Aorta (tissue), 5 donors: ENCODE results near the gene DMRT2. TPM values are rescaled to one million over a fixed set of nuclear protein-coding genes. Genes with fewer than 3 reads are reported as not detected.
A peak's percentile ranks its signal among the peaks of the same experiment; 100 is the strongest.

Experiments used
- ATAC-seq: fragments of 200-7000 bp; cut with Tn5 transposase; one replicate; pipeline ENCODE4 v1.9.1; 2022; ENCODE audit warnings: moderate library complexity; ENCODE audit not compliant: low FRiP score
- DNase-seq, 2 donors: peaks; one replicate each; pipeline ENCODE4 v3.0.0-alpha.2; 2020
- H3K27ac ChIP-seq, 2 donors: one replicate each; pipeline ENCODE4 v1.5.1; 2013; ENCODE audit warnings: low read length in 2 of 2, mild to moderate bottlenecking in 2 of 2, moderate library complexity in 2 of 2, control low read depth in 1 of 2, inconsistent platforms in 1 of 2, low read depth in 1 of 2
- H3K27me3 ChIP-seq, 2 donors: one replicate each; pipeline ENCODE4 v1.6.1; 2013; ENCODE audit warnings: control low read depth in 1 of 2, low read length in 1 of 2, mild to moderate bottlenecking in 1 of 2, moderate library complexity in 1 of 2; ENCODE audit not compliant: insufficient read depth in 2 of 2, control insufficient read depth in 1 of 2
- H3K36me3 ChIP-seq, 2 donors: one replicate each; pipeline ENCODE4 v1.6.1; 2013; ENCODE audit warnings: control low read depth in 1 of 2, low read length in 1 of 2, mild to moderate bottlenecking in 1 of 2; ENCODE audit not compliant: insufficient read depth in 2 of 2, control insufficient read depth in 1 of 2
- H3K4me1 ChIP-seq, 2 donors: one replicate each; pipeline ENCODE4 v1.6.1; 2013; ENCODE audit warnings: low read length in 2 of 2, control low read depth in 1 of 2, mild to moderate bottlenecking in 1 of 2, moderate library complexity in 1 of 2; ENCODE audit not compliant: insufficient read depth in 2 of 2, control insufficient read depth in 1 of 2
- H3K4me3 ChIP-seq, 2 donors: one replicate each; pipeline ENCODE4 v1.5.1; 2013; ENCODE audit warnings: low read length in 2 of 2, control low read depth in 1 of 2, mild to moderate bottlenecking in 1 of 2
- H3K9me3 ChIP-seq: one replicate; pipeline ENCODE4 v1.6.1; 2013; ENCODE audit warnings: mild to moderate bottlenecking, low read length; ENCODE audit not compliant: control insufficient read depth
- WGBS, 2 donors: extraction: QIAGEN DNeasy Blood & Tissue Kit; methylation state at CpG; one replicate each; pipeline ENCODE4 v1.1.7; 2013; 5-methylcytosine and 5-hydroxymethylcytosine counted together
- intact Hi-C, 2 donors: fragments of 100-400 bp; cut with DNase I; formaldehyde crosslinking; loops; one replicate each; pipeline versions ENCODE4 v1.14.2 to v1.15.0; 2022
- polyA plus RNA-seq, 2 donors: library from polyadenylated mRNA; stranded (reverse); fragments of 200-250 nt; gene quantifications; one replicate each; pipeline ENCODE4 v1.2.3, GENCODE V29; 2013
- total RNA-seq, 2 donors: library from RNA; stranded (reverse); fragmentation: NEBNext Ultra II Directional; extraction: Animal tissue kit (Norgen Biotek cat#: 25700); gene quantifications; one replicate each; pipeline ENCODE4 v1.2.1, GENCODE V29; 2021
- donor health status: healthy with polysubstance abuse.
- donor health status: Bipolar disorder and iron deficiency.
- donor health status: DM: no; HTN: no; CAD: no.
- donor health status: DM: no; HTN: no; CAD: no.
- donor health status: DM: yes; HTN: yes; CAD: no.

DMRT2 gene
- total and polyA plus RNA-seq, 4 donors: 0.69 to 0.75 TPM; not detected in 2

DNA sequence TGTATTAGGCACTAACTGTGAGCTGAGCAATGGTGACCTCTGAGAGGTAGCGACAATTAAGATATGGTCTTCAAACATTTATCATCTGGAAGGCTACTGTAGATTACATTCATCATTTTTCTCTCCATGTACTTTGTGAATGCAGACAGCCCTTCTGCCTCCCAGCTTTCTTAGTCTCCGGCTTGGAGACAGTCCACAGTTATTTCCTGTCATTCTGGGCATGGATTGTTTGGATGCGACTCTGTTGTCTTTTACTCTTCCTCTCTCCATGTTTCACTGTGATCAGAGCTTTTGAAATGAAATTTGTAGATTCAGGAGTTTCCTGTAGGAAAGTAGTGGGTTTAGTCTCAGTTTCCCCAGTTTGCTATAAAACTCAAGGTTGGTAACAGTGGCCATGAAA, 20.5 kb downstream of the DMRT2 start:
- no peak for ATAC-seq
- H3K27me3 ChIP-seq: no peaks in the 10 kb centered on the region
- DNase-seq: no peak
- H3K27ac ChIP-seq: no peak overlapping the region
- 68 to 73% methylated on average over 3 of the region's 3 CpGs for WGBS, 2 donors
- no peaks in the 10 kb centered on the region for H3K4me1 ChIP-seq
- H3K36me3 ChIP-seq: no peaks in the 10 kb centered on the region
- no peak overlapping the region for H3K4me3 ChIP-seq
- intact Hi-C loops: no loop called here
- no peaks in the 10 kb centered on the region for H3K9me3 ChIP-seq

DNA sequence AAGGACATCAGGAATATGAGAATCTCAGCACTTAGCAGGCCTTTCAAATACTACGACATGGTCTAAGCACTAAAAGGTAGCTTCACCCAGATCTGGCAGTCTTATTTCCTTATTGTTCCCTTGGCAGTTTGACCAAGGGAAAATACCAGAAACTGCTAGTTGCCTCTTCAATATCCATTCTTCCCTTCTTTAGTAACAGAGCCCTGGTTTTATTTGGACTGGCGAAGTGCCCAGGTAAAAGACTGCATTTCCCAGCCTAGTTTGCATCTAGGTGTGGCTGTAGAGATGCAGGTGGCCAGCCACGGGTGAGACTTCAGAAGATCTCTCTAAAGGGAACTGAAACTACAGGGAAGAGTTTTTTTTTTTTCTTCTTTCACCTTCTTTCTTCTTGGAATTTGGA, 21.6 kb downstream of the DMRT2 start:
- Histone ChIP-seq H3K9me3 (no peaks in the 10 kb centered on the region), H3K4me1 (no peaks in the 10 kb centered on the region), H3K36me3 (no peaks in the 10 kb centered on the region), H3K27me3 (no peaks in the 10 kb centered on the region), H3K4me3 (no peak overlapping the region), H3K27ac (no peak overlapping the region)
- intact Hi-C loops: no loop called here
- ATAC-seq (no peak), DNase-seq (no peak)
- WGBS, 2 donors: 44 to 50% methylated on average over 3 of the region's 3 CpGs

DNA sequence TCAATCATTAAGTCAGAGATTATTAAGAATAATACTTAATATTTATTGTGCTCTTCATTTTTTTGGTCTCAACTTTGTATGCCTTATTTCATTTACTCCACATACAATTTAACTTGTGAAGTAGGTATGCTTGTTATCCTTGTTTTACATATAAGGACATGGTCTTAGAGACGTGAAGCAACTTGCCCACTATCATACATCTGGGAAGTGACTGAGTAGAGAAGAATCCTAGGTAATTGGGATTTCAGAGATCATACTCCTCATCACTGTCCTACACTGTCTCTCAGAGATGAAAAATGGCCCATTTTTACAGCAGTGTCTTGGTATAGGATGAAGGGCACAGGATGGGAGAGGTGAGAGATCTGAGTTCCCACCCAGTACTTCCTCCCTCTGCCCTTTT, 23.3 kb downstream of the DMRT2 start:
- 58 to 59% methylated on average over 1 of the region's 1 CpG for WGBS, 2 donors
- no peaks in the 10 kb centered on the region for H3K36me3 ChIP-seq
- H3K4me3 ChIP-seq: no peak overlapping the region
- no peak for DNase-seq
- no peaks in the 10 kb centered on the region for H3K4me1 ChIP-seq
- H3K27me3 ChIP-seq: no peaks in the 10 kb centered on the region
- no peak overlapping the region for H3K27ac ChIP-seq
- no peak for ATAC-seq
- H3K9me3 ChIP-seq: no peaks in the 10 kb centered on the region
- intact Hi-C loops: no loop called here

DNA sequence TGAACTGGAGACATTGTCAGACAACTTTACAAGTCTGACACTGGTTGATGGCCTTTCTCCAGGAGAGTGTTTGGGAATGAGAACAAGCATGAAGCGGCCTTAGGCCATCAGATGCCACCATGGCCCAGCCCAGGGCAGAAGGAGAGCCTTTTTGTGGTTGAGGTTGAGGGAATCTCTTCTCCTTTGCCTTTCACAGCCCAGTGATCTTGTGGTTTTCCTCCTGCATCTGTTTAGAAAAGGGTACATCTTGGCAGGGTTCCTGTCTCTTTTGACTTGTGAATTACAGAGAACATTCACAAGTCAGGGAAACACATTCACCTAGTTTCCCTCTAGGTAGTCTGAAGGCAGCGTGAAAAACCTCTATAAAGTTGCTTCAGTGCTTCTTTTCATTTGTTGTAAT, 27.5 kb downstream of the DMRT2 start:
- intact Hi-C loops: no loop called here
- DNase-seq (no peak), ATAC-seq (no peak)
- no peaks in the 10 kb centered on the region for H3K9me3 ChIP-seq
- no peaks in the 10 kb centered on the region for H3K36me3 ChIP-seq
- H3K27me3 ChIP-seq: no peaks in the 10 kb centered on the region
- H3K27ac ChIP-seq: no peak overlapping the region
- 79 to 82% methylated on average over 2 of the region's 2 CpGs for WGBS, 2 donors
- no peaks in the 10 kb centered on the region for H3K4me1 ChIP-seq
- no peak overlapping the region for H3K4me3 ChIP-seq

DNA sequence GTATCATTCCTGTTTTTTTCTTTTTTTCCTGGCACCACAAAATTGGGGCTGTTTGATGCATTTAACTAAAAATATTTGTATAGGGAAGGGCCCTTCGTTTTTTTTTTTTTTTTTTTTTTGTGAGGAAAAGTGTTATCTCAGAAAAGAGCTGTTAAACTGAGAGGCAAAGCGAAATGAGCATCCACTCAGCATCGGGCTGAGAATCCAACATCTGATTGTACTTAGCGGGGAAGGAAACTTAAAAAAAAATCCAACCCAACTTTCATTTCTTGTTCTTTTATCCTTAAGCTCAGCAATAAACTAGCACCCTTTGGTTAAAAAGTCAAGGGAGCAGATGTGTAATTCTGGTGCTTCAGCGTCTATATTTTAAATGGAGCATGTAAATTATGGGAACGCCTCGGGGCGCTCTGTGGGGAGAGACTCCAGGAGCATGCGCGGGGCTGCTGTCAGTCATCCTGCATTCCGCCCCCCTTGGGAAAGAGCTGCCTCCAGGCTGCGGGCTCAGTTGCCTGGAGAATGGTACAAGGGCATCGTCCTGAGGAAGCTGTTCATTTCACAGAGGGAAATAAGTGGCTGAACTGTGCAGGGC, 33.3 kb downstream of the DMRT2 start:
- H3K36me3 ChIP-seq: no peaks in the 10 kb centered on the region
- no peaks in the 10 kb centered on the region for H3K27me3 ChIP-seq
- 1 to 4% methylated on average over 13 of the region's 13 CpGs for WGBS, 2 donors
- H3K27ac ChIP-seq: no peak overlapping the region
- no peaks in the 10 kb centered on the region for H3K4me1 ChIP-seq
- peak overlapping the region in 1 of 2 donors; percentile 26 for H3K4me3 ChIP-seq
- ATAC-seq: no peak
- no peaks in the 10 kb centered on the region for H3K9me3 ChIP-seq
- peak in 1 of 2 donors; percentile 81 for DNase-seq
- intact Hi-C loops: no loop called here

DNA sequence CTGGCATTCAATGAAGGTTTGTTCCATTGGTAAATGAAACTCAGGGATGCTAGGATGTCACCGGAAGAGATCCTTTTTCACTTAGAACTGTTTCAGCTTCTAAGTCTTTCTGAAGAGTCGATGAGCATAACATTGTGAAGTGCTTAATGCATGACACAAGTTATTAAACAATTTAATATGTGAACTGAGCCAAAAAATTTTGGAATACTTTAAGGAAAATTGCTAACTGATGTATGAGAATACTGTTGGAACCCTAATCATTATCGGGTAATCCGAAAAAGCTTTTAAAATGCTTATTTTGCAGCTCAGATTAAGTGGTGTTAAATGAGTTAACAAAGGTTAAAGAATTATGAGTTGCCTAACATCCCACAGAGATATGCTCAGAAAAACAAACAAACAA, 34.9 kb downstream of the DMRT2 start:
- no peaks in the 10 kb centered on the region for H3K27me3 ChIP-seq
- no peak overlapping the region for H3K4me3 ChIP-seq
- DNase-seq (no peak), ATAC-seq (no peak)
- intact Hi-C loops: no loop called here
- no peaks in the 10 kb centered on the region for H3K9me3 ChIP-seq
- WGBS, 2 donors: 86 to 92% methylated on average over 4 of the region's 4 CpGs
- H3K36me3 ChIP-seq: no peaks in the 10 kb centered on the region
- no peaks in the 10 kb centered on the region for H3K4me1 ChIP-seq
- no peak overlapping the region for H3K27ac ChIP-seq

DNA sequence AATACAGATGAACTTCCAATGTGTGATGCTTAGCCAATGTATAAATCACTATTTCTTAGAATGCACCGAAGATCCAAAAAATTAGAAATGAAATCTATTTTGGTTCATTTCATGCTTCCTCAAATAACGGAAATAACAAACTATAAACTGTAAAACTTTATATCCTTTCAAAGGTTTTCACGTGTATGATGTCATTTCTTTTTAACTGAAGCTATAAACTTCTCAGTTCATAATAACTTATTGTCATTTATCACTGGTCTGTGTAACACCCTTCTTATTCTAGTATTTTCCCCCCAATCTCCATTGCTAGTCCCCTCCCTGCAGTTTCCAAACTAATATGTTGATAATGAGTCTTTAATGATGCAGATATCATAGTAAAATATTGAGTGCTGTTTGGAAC, 36.4 kb downstream of the DMRT2 start:
- H3K4me3 ChIP-seq: no peak overlapping the region
- intact Hi-C loops: no loop called here
- no peaks in the 10 kb centered on the region for H3K9me3 ChIP-seq
- no peak overlapping the region for H3K27ac ChIP-seq
- H3K27me3 ChIP-seq: no peaks in the 10 kb centered on the region
- H3K36me3 ChIP-seq: no peaks in the 10 kb centered on the region
- no peaks in the 10 kb centered on the region for H3K4me1 ChIP-seq
- WGBS, 2 donors: 69 to 76% methylated on average over 3 of the region's 3 CpGs
- ATAC-seq: no peak
- no peak for DNase-seq

DNA sequence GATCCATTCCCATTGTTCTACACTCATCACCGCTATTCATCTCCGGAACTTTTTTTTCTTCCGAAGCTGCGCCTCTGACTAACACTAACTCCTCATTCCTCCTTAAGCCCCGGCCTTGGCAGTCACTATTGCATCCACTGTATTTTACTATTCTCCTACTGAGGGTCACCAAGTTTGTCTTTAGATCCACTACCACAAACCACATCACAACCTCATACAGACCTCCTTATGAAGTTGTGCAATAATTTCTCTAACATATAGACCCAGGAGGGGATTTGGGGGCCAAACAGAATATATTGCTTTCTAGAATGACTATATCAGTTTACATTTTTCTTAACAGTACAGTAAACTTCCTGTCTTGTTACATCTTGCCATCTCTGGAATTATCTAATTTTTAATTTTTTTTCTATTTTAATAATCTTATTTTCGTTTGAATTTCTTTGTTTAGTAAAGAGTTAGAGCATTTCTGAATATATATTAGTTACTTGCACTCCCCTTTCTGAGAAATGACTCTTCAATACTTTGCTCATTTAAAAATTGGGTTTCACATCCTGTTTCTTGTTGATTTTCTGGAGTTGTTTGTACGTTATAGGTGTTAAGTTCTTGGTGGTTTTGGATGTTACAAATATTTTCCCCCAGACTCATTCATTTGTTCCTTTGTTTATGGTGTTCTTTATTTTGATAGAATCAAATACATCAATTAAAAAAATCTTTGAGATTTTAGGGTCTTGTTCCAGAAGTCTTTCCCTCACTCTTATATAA, 37.1 kb downstream of the DMRT2 start:
- WGBS, 2 donors: 80% methylated on average over 7 of the region's 7 CpGs
- no peaks in the 10 kb centered on the region for H3K36me3 ChIP-seq
- H3K4me1 ChIP-seq: no peaks in the 10 kb centered on the region
- no peak for DNase-seq
- H3K27me3 ChIP-seq: no peaks in the 10 kb centered on the region
- H3K4me3 ChIP-seq: no peak overlapping the region
- no peaks in the 10 kb centered on the region for H3K9me3 ChIP-seq
- no peak for ATAC-seq
- intact Hi-C loops: no loop called here
- H3K27ac ChIP-seq: no peak overlapping the region

DNA sequence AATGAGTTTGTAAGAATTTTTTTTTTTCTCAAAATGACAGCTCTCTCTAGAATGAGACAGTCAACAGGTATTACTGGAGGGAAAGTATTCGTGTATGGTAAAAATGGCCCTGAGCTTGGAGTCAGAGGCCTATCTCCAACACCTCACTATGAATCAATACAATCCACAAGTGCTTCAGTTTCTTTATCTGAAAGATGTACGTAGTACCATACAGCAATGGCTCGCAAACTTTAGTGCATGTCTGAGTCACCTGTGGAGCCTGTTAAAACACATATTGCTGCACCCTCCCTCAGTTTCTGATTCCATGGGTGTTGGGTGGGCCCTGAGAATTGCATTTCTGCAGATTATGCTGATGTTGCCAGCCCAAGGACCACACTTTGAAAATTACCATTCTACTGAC, 44.6 kb downstream of the DMRT2 start:
- Histone ChIP-seq H3K27me3 (no peaks in the 10 kb centered on the region), H3K4me1 (no peaks in the 10 kb centered on the region), H3K9me3 (peaks cover 3% of the 10 kb centered on the region), H3K4me3 (no peak overlapping the region), H3K36me3 (no peaks in the 10 kb centered on the region), H3K27ac (no peak overlapping the region)
- no peak for ATAC-seq
- no peak for DNase-seq
- 81 to 90% methylated on average over 3 of the region's 3 CpGs for WGBS, 2 donors
- intact Hi-C loops: no loop called here
